ENCODE data around the gene NLRC5. TPM values are rescaled to one million over a fixed set of nuclear protein-coding genes. Genes with fewer than 3 reads are reported as not detected.

NLRC5 gene
- total RNA-seq, 1 donor from 2014 or later: not detected

GRCh38 chr16:56969769-56970168, 19.6 kb upstream of the NLRC5 start:
- TF ChIP-seq, protein P1, sequence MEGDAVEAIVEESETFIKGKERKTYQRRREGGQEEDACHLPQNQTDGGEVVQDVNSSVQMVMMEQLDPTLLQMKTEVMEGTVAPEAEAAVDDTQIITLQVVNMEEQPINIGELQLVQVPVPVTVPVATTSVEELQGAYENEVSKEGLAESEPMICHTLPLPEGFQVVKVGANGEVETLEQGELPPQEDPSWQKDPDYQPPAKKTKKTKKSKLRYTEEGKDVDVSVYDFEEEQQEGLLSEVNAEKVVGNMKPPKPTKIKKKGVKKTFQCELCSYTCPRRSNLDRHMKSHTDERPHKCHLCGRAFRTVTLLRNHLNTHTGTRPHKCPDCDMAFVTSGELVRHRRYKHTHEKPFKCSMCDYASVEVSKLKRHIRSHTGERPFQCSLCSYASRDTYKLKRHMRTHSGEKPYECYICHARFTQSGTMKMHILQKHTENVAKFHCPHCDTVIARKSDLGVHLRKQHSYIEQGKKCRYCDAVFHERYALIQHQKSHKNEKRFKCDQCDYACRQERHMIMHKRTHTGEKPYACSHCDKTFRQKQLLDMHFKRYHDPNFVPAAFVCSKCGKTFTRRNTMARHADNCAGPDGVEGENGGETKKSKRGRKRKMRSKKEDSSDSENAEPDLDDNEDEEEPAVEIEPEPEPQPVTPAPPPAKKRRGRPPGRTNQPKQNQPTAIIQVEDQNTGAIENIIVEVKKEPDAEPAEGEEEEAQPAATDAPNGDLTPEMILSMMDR (IDR thresholded peaks at IDR 0.05): no peak
- TF ChIP-seq EZH2phosphoT487 (IDR thresholded peaks at IDR 0.05) (no peak), EZH2 (IDR thresholded peaks at IDR 0.05) (no peak)
- Histone ChIP-seq H3K4me2 (no peak overlapping the region), H2AFZ (replicated peaks) (no peak overlapping the region), H3K4me3 (no peak overlapping the region), H3K36me3 (no peaks in the 10 kb centered on the region), H4K20me1 (ENCODE audit: low read depth) (no peaks in the 10 kb centered on the region), H3F3A (ENCODE audit: low read depth) (no peaks in the 10 kb centered on the region), H3K9me3 (ENCODE audit: low read depth) (no peaks in the 10 kb centered on the region), H3K27ac (no peak overlapping the region), H3K27me3 (no peaks in the 10 kb centered on the region), H3K9ac (no peak overlapping the region), H3K4me1 (no peaks in the 10 kb centered on the region), H3K79me2 (ENCODE audit: low read depth) (no peaks in the 10 kb centered on the region)
- peaks cover 21% of the 10 kb centered on the region for H3K4me1 Mint-ChIP-seq
- peaks cover 12% of the 10 kb centered on the region for H3K27me3 Mint-ChIP-seq (ENCODE audit: insufficient read depth, low read depth)
- DNase-seq (ENCODE audit: low spot score): no peak
- H3K9me3 Mint-ChIP-seq: no peaks in the 10 kb centered on the region
- no peak overlapping the region for H3K4me3 Mint-ChIP-seq
- H3K36me3 Mint-ChIP-seq: no peaks in the 10 kb centered on the region
- no peak overlapping the region for H3K27ac Mint-ChIP-seq

- DNase-seq (ENCODE audit: low spot score): no peak
- Mint-ChIP-seq H3K4me3 (no peak overlapping the region), H3K4me1 (peaks cover 9% of the 10 kb centered on the region), H3K9me3 (no peaks in the 10 kb centered on the region), H3K27me3 (ENCODE audit: insufficient read depth, low read depth) (peaks cover 18% of the 10 kb centered on the region), H3K27ac (peak overlapping the region; percentile 18), H3K36me3 (no peaks in the 10 kb centered on the region)
- H3K4me3 ChIP-seq: no peak overlapping the region
- no peaks in the 10 kb centered on the region for H3K4me1 ChIP-seq
- H3F3A ChIP-seq (ENCODE audit: low read depth): no peaks in the 10 kb centered on the region
- no peaks in the 10 kb centered on the region for H3K79me2 ChIP-seq (ENCODE audit: low read depth)
- no peak overlapping the region for H3K27ac ChIP-seq
- no peak overlapping the region for H3K4me2 ChIP-seq
- no peak overlapping the region for H2AFZ ChIP-seq (replicated peaks)
- no peak overlapping the region for H3K9ac ChIP-seq
- TF ChIP-seq EZH2 (IDR thresholded peaks at IDR 0.05) (no peak), EZH2phosphoT487 (IDR thresholded peaks at IDR 0.05) (no peak)
- TF ChIP-seq, protein P1 (IDR thresholded peaks at IDR 0.05): no peak
- H3K9me3 ChIP-seq (ENCODE audit: low read depth): no peaks in the 10 kb centered on the region
- H3K36me3 ChIP-seq: no peaks in the 10 kb centered on the region
- no peaks in the 10 kb centered on the region for H3K27me3 ChIP-seq
- no peaks in the 10 kb centered on the region for H4K20me1 ChIP-seq (ENCODE audit: low read depth)
Measured at GRCh38 chr16:56970934-56971767, 18.2 kb upstream of the NLRC5 start.

DNA sequence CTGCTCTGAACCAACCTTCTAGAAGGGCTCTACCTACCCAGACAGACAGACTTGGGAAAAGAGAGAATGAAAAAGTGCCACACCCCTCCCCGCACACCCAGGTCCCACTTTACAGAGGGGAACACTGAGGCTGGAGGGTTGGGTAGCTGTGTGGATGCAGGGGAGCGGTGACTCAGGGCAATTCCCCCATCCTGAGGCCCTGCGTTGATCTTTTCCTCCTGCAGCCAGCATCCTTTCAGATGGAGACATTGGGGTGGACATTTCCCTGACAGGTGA, 17.7 kb upstream of the NLRC5 start:
- no peaks in the 10 kb centered on the region for H3K27me3 ChIP-seq
- H3F3A ChIP-seq (ENCODE audit: low read depth): no peaks in the 10 kb centered on the region
- H3K4me3 ChIP-seq: no peak overlapping the region
- H3K9me3 ChIP-seq (ENCODE audit: low read depth): no peaks in the 10 kb centered on the region
- no peaks in the 10 kb centered on the region for H3K36me3 ChIP-seq
- no peak overlapping the region for H2AFZ ChIP-seq (replicated peaks)
- no peaks in the 10 kb centered on the region for H4K20me1 ChIP-seq (ENCODE audit: low read depth)
- H3K9ac ChIP-seq: no peak overlapping the region
- no peak overlapping the region for H3K4me2 ChIP-seq
- TF ChIP-seq, protein P1 (IDR thresholded peaks at IDR 0.05): no peak
- TF ChIP-seq EZH2phosphoT487 (IDR thresholded peaks at IDR 0.05) (no peak), EZH2 (IDR thresholded peaks at IDR 0.05) (no peak)
- no peaks in the 10 kb centered on the region for H3K4me1 ChIP-seq
- H3K27me3 Mint-ChIP-seq (ENCODE audit: insufficient read depth, low read depth): peaks cover 18% of the 10 kb centered on the region
- H3K27ac ChIP-seq: no peak overlapping the region
- H3K4me1 Mint-ChIP-seq: peaks cover 9% of the 10 kb centered on the region
- H3K36me3 Mint-ChIP-seq: no peaks in the 10 kb centered on the region
- H3K79me2 ChIP-seq (ENCODE audit: low read depth): no peaks in the 10 kb centered on the region
- H3K27ac Mint-ChIP-seq: no peak overlapping the region
- DNase-seq (ENCODE audit: low spot score): no peak
- no peak overlapping the region for H3K4me3 Mint-ChIP-seq
- no peaks in the 10 kb centered on the region for H3K9me3 Mint-ChIP-seq

Measured in neural progenitor cell (in vitro differentiated cells).